Parathyroid adenoma (tissue), 2 donors: ENCODE results near the gene VAC14.

ENCODE experiments used
- H2AFZ ChIP-seq: fragments of 300-600 bp; sonication (generic); one replicate; pipeline ENCODE4 v1.7.0; 2017; ENCODE audit warnings: antibody characterized with exemption, mild to moderate bottlenecking
- H3K27ac ChIP-seq: fragments of 300-600 bp; sonication (generic); one replicate; pipeline ENCODE4 v1.7.0; 2017
- H3K27me3 ChIP-seq: fragments of 300-600 bp; sonication (generic); one replicate; pipeline ENCODE4 v1.7.0; 2017; ENCODE audit warnings: low read length; ENCODE audit not compliant: control insufficient read depth, insufficient read depth
- H3K36me3 ChIP-seq: fragments of 300-600 bp; sonication (generic); one replicate; pipeline ENCODE4 v1.7.0; 2017; ENCODE audit warnings: low read length; ENCODE audit not compliant: control insufficient read depth, insufficient read depth
- H3K4me1 ChIP-seq: fragments of 300-600 bp; sonication (generic); one replicate; pipeline ENCODE4 v1.7.0; 2017; ENCODE audit warnings: control low read depth
- H3K4me2 ChIP-seq: fragments of 300-600 bp; sonication (generic); one replicate; pipeline ENCODE4 v1.7.0; 2017; ENCODE audit warnings: low read length
- H3K4me3 ChIP-seq: fragments of 300-600 bp; sonication (generic); one replicate; pipeline ENCODE4 v1.7.0; 2017; ENCODE audit warnings: low read depth, low read length
- H3K79me2 ChIP-seq: fragments of 300-600 bp; sonication (generic); one replicate; pipeline ENCODE4 v1.7.0; 2017; ENCODE audit warnings: control low read depth
- H3K9ac ChIP-seq: fragments of 300-600 bp; sonication (generic); one replicate; pipeline ENCODE4 v1.7.0; 2017; ENCODE audit warnings: mild to moderate bottlenecking
- H3K9me3 ChIP-seq: fragments of 300-600 bp; sonication (generic); one replicate; pipeline ENCODE4 v1.7.0; 2017; ENCODE audit warnings: low read length; ENCODE audit not compliant: control insufficient read depth
- CTCF ChIP-seq: fragments of 300-600 bp; sonication (generic); IDR thresholded peaks from one replicate; pipeline ENCODE4 v1.7.0; 2017; ENCODE audit warnings: antibody characterized with exemption, mild to moderate bottlenecking
- donor health status: primary hyperparathyroidism.

Gene VAC14

GRCh38 chr16:70756071-70756470 lies 44.9 kb downstream of the VAC14 start:
- H3K4me1 ChIP-seq = no peaks in the 10 kb centered on the region
- H3K36me3 ChIP-seq = no peaks in the 10 kb centered on the region
- TF ChIP-seq CTCF = no peak
- no peak overlapping the region for H3K4me3 ChIP-seq
- no peaks in the 10 kb centered on the region for H3K9me3 ChIP-seq
- peaks cover 11% of the 10 kb centered on the region for H3K79me2 ChIP-seq
- no peak overlapping the region for H3K4me2 ChIP-seq
- H3K9ac ChIP-seq = no peak overlapping the region
- H3K27me3 ChIP-seq = no peaks in the 10 kb centered on the region
- H2AFZ ChIP-seq = no peak overlapping the region
- H3K27ac ChIP-seq = no peak overlapping the region

GRCh38 chr16:70754851-70755600 lies 45.9 kb downstream of the VAC14 start:
- no peaks in the 10 kb centered on the region for H3K4me1 ChIP-seq
- H3K36me3 ChIP-seq = no peaks in the 10 kb centered on the region
- H3K4me3 ChIP-seq = no peak overlapping the region
- no peaks in the 10 kb centered on the region for H3K9me3 ChIP-seq
- no peak overlapping the region for H3K27ac ChIP-seq
- H3K4me2 ChIP-seq = no peak overlapping the region
- TF ChIP-seq CTCF = no peak
- no peak overlapping the region for H3K9ac ChIP-seq
- no peaks in the 10 kb centered on the region for H3K27me3 ChIP-seq
- peaks cover 13% of the 10 kb centered on the region for H3K79me2 ChIP-seq
- no peak overlapping the region for H2AFZ ChIP-seq

GRCh38 chr16:70754371-70754770 lies 46.6 kb downstream of the VAC14 start:
- no peaks in the 10 kb centered on the region for H3K9me3 ChIP-seq
- no peak overlapping the region for H3K4me3 ChIP-seq
- H3K36me3 ChIP-seq = no peaks in the 10 kb centered on the region
- H3K27ac ChIP-seq = no peak overlapping the region
- H2AFZ ChIP-seq = no peak overlapping the region
- no peak overlapping the region for H3K4me2 ChIP-seq
- no peaks in the 10 kb centered on the region for H3K27me3 ChIP-seq
- no peak overlapping the region for H3K9ac ChIP-seq
- H3K4me1 ChIP-seq = no peaks in the 10 kb centered on the region
- TF ChIP-seq CTCF = no peak
- H3K79me2 ChIP-seq = peaks cover 13% of the 10 kb centered on the region

GRCh38 chr16:70753694-70754325 lies 47.1 kb downstream of the VAC14 start:
- Histone ChIP-seq H3K27me3 (no peaks in the 10 kb centered on the region), H3K9me3 (no peaks in the 10 kb centered on the region), H3K4me3 (no peak overlapping the region), H3K4me2 (no peak overlapping the region), H3K36me3 (no peaks in the 10 kb centered on the region), H3K79me2 (peaks cover 13% of the 10 kb centered on the region), H3K4me1 (no peaks in the 10 kb centered on the region), H3K27ac (no peak overlapping the region), H2AFZ (no peak overlapping the region), H3K9ac (no peak overlapping the region)
- no peak for TF ChIP-seq CTCF

GRCh38 chr16:70753228-70753627 lies 47.7 kb downstream of the VAC14 start:
- no peak overlapping the region for H3K4me3 ChIP-seq
- no peaks in the 10 kb centered on the region for H3K9me3 ChIP-seq
- H3K27me3 ChIP-seq = no peaks in the 10 kb centered on the region
- H2AFZ ChIP-seq = no peak overlapping the region
- H3K36me3 ChIP-seq = no peaks in the 10 kb centered on the region
- no peak overlapping the region for H3K27ac ChIP-seq
- H3K79me2 ChIP-seq = peaks cover 9% of the 10 kb centered on the region
- no peaks in the 10 kb centered on the region for H3K4me1 ChIP-seq
- no peak for TF ChIP-seq CTCF
- H3K9ac ChIP-seq = no peak overlapping the region
- no peak overlapping the region for H3K4me2 ChIP-seq
